ENCODE measurements around the gene CDH13. TPM values are rescaled to one million over a fixed set of nuclear protein-coding genes. Genes with fewer than 3 reads are reported as not detected.

The CDH13 gene
- total RNA-seq, 2 experiments from 2014 or later = not detected

GRCh38 chr16:83626676-83627075 lies 999.9 kb downstream of the CDH13 start:
- no peak for TF ChIP-seq EZH2phosphoT487 (IDR thresholded peaks at IDR 0.05; ENCODE audit: borderline replicate concordance, low read depth, low read length)
- no peak for TF ChIP-seq CTCF (conservative IDR thresholded peaks at IDR 0.05; ENCODE audit: low read length)
- BruUV-seq (replicated peaks) = no TSS peak
- ChIA-PET CTCF (ENCODE audit: unreplicated experiment) (no interaction called here), POLR2A (interaction anchor here (0.7 kb wide), 1 partner anchor 12 kb away, joined by 3 read pairs; no protein-coding TSS in a partner anchor)
- Histone ChIP-seq H3K9me3 (ENCODE audit: low read length) (no peaks in the 10 kb centered on the region), H4K20me1 (ENCODE audit: insufficient read depth, low read length) (no peaks in the 10 kb centered on the region), H3K4me1 (ENCODE audit: insufficient read depth, low read length, poor library complexity, severe bottlenecking) (no peaks in the 10 kb centered on the region), H3K36me3 (ENCODE audit: insufficient read depth, low read length) (no peaks in the 10 kb centered on the region), H3K9me2 (ENCODE audit: insufficient read depth, low read length) (no peaks in the 10 kb centered on the region), H3K27ac (ENCODE audit: low read depth, low read length, poor library complexity, severe bottlenecking) (no peak overlapping the region), H3K79me2 (ENCODE audit: insufficient read depth, low read depth, low read length) (no peaks in the 10 kb centered on the region), H3K4me3 (ENCODE audit: low read depth, low read length, poor library complexity, severe bottlenecking) (no peak overlapping the region), H2AFZ (ENCODE audit: low read length) (no peak overlapping the region), H3K4me2 (ENCODE audit: low read length) (no peak overlapping the region)
- intact Hi-C loops (cut with micrococcal nuclease; ENCODE audit: unreplicated experiment) = no loop called here
- no peak for DNase-seq (ENCODE audit: low spot score)

GRCh38 chr16:83627996-83628395 lies 1001.2 kb downstream of the CDH13 start:
- no peak for TF ChIP-seq CTCF (conservative IDR thresholded peaks at IDR 0.05; ENCODE audit: low read length)
- no peak for TF ChIP-seq EZH2phosphoT487 (IDR thresholded peaks at IDR 0.05; ENCODE audit: borderline replicate concordance, low read depth, low read length)

GRCh38 chr16:83629426-83629825 lies 1002.7 kb downstream of the CDH13 start:
- H3K36me3 ChIP-seq (ENCODE audit: insufficient read depth, low read length) = no peaks in the 10 kb centered on the region
- no peaks in the 10 kb centered on the region for H3K9me2 ChIP-seq (ENCODE audit: insufficient read depth, low read length)
- H3K4me2 ChIP-seq (ENCODE audit: low read length) = no peak overlapping the region
- no peaks in the 10 kb centered on the region for H3K79me2 ChIP-seq (ENCODE audit: insufficient read depth, low read depth, low read length)
- intact Hi-C loops (cut with micrococcal nuclease; ENCODE audit: unreplicated experiment) = no loop called here
- H4K20me1 ChIP-seq (ENCODE audit: insufficient read depth, low read length) = no peaks in the 10 kb centered on the region
- no TSS peak for BruUV-seq (replicated peaks)
- H3K9me3 ChIP-seq (ENCODE audit: low read length) = no peaks in the 10 kb centered on the region
- no peak overlapping the region for H2AFZ ChIP-seq (ENCODE audit: low read length)
- ChIA-PET CTCF (ENCODE audit: unreplicated experiment) (no interaction called here), POLR2A (no interaction called here)
- H3K4me1 ChIP-seq (ENCODE audit: insufficient read depth, low read length, poor library complexity, severe bottlenecking) = no peaks in the 10 kb centered on the region
- no peak overlapping the region for H3K4me3 ChIP-seq (ENCODE audit: low read depth, low read length, poor library complexity, severe bottlenecking)
- no peak for DNase-seq (ENCODE audit: low spot score)
- TF ChIP-seq EZH2phosphoT487 (IDR thresholded peaks at IDR 0.05; ENCODE audit: borderline replicate concordance, low read depth, low read length) (no peak), CTCF (conservative IDR thresholded peaks at IDR 0.05; ENCODE audit: low read length) (no peak)
- no peak overlapping the region for H3K27ac ChIP-seq (ENCODE audit: low read depth, low read length, poor library complexity, severe bottlenecking)

More at GRCh38 chr16:83627996-83628395, 1001.2 kb downstream of the CDH13 start:
- intact Hi-C loops (cut with micrococcal nuclease; ENCODE audit: unreplicated experiment) = no loop called here
- Histone ChIP-seq H3K36me3 (ENCODE audit: insufficient read depth, low read length) (no peaks in the 10 kb centered on the region), H3K9me2 (ENCODE audit: insufficient read depth, low read length) (no peaks in the 10 kb centered on the region), H3K4me3 (ENCODE audit: low read depth, low read length, poor library complexity, severe bottlenecking) (no peak overlapping the region), H3K4me2 (ENCODE audit: low read length) (no peak overlapping the region), H4K20me1 (ENCODE audit: insufficient read depth, low read length) (no peaks in the 10 kb centered on the region), H3K9me3 (ENCODE audit: low read length) (no peaks in the 10 kb centered on the region), H3K4me1 (ENCODE audit: insufficient read depth, low read length, poor library complexity, severe bottlenecking) (no peaks in the 10 kb centered on the region), H2AFZ (ENCODE audit: low read length) (no peak overlapping the region), H3K79me2 (ENCODE audit: insufficient read depth, low read depth, low read length) (no peaks in the 10 kb centered on the region), H3K27ac (ENCODE audit: low read depth, low read length, poor library complexity, severe bottlenecking) (no peak overlapping the region)
- POLR2A ChIA-PET = no interaction called here
- no peak for DNase-seq (ENCODE audit: low spot score)
- no TSS peak for BruUV-seq (replicated peaks)
- CTCF ChIA-PET (ENCODE audit: unreplicated experiment) = no interaction called here

All from OCI-LY7 (cell line).